ENCODE data around the gene AVL9.
"Not testable (repeated sequence)": the region's sequence is repeated elsewhere in the genome, so short reads cannot be mapped to it uniquely, and the experiment has no call there.

Gene AVL9

DNA sequence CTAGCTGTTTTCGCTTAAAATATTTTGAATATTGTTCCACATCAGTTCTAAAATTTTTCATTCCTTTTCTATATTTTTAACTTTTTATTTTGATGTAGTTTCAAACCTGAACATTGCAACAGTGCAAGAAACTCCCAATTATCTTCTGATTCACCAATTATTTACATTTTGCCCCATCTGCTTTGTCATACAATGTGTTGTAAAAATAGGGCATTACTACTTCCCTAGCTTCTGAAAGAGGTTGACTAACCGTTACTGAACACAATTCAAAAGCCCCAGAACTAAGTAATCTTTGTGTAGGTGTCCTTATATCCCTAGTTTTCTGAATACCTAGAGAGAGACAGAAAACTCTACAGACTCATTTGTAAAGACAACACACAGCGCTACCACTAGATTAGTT lies 86.7 kb downstream of the AVL9 start:
- H3K4me2 ChIP-seq = no peak overlapping the region

DNA sequence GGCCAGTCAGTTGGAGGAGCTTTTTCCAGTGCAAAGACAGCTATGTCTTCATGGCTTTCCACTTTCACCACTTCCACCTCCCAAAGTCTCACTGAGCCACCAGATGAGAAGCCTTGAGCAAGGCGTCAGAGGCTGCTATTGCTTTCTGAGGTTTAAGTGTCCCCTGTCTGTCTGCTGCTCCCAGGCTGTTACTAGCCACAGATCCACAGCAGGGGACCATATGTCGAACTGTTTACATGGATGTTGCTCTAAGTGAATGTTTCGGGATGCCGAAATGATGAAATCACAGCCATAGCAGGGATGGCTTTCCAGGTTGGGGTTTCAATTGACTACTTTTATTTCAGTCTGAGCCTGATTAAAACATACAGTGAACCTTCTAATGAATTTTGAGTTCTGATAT lies 88.5 kb downstream of the AVL9 start:
- Histone ChIP-seq H3K9ac (no peak overlapping the region), H3K9me3 (no peaks in the 10 kb centered on the region), H3K4me3 (no peak overlapping the region), H3K27ac (no peak overlapping the region), H3K4me2 (no peak overlapping the region), H3K4me1 (no peaks in the 10 kb centered on the region), H3K27me3 (no peaks in the 10 kb centered on the region), H4K20me1 (no peaks in the 10 kb centered on the region), H3K36me3 (peaks cover 82% of the 10 kb centered on the region)
- no peak for TF ChIP-seq Cebpa-rat (IDR thresholded peaks at IDR 0.05)

More for the DNA sequence above, 86.7 kb downstream of the AVL9 start:
- H3K27me3 ChIP-seq = no peaks in the 10 kb centered on the region
- H3K36me3 ChIP-seq = peaks cover 90% of the 10 kb centered on the region
- H3K4me3 ChIP-seq = no peak overlapping the region
- no peak overlapping the region for H3K27ac ChIP-seq
- no peaks in the 10 kb centered on the region for H3K4me1 ChIP-seq
- H3K9ac ChIP-seq = no peak overlapping the region
- no peaks in the 10 kb centered on the region for H4K20me1 ChIP-seq
- no peak for TF ChIP-seq Cebpa-rat (IDR thresholded peaks at IDR 0.05)
- H3K9me3 ChIP-seq = no peaks in the 10 kb centered on the region

DNA sequence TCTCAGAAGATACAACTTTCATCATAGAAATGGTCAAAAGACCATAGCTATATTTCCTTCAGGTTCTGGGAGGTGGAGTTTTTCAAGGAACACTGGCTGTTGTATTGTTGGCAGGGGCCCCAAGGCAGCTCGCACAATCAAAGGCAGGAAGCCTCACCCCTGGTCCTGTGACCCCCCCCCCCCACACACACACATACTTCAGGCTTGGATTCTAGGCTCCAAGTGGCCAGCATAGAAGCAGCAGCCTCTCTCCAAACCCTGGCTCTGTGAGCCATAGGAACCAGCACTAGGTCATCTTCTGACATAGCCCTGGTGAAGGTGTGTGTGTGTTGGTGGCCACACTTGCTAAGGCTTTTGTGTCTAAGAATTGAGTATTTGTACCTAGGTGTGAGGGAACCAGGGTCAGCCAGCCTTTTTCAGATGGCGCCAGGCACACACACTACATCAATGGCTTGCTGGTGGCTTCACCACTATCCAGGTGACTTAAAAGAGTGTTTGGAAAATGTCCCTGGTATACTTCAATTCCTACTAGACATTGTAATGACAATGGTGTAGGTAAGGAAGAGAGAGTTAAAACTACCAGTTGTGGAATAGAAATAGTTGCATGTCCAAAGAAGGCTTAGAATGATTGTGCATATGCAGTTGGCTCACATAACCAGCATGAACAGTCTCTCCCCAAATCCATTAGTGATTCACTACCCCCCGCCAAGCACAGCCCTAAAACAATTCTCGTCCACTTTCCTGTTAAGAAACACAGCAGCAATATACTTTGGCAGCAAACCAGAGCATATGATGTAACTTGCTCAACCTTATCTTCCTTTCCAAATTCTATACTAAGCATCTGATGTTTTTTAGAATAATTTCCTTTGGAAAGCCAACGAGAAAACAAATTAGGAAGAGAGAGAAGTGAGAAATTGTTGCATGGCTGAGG lies 91.3 kb downstream of the AVL9 start:
- Histone ChIP-seq H4K20me1 (no peaks in the 10 kb centered on the region), H3K4me1 (no peaks in the 10 kb centered on the region), H3K4me3 (no peak overlapping the region), H3K4me2 (no peak overlapping the region), H3K9ac (no peak overlapping the region), H3K9me3 (no peaks in the 10 kb centered on the region), H3K27ac (no peak overlapping the region), H3K27me3 (no peaks in the 10 kb centered on the region), H3K36me3 (peaks cover 74% of the 10 kb centered on the region)
- no peak for TF ChIP-seq Cebpa-rat (IDR thresholded peaks at IDR 0.05)

DNA sequence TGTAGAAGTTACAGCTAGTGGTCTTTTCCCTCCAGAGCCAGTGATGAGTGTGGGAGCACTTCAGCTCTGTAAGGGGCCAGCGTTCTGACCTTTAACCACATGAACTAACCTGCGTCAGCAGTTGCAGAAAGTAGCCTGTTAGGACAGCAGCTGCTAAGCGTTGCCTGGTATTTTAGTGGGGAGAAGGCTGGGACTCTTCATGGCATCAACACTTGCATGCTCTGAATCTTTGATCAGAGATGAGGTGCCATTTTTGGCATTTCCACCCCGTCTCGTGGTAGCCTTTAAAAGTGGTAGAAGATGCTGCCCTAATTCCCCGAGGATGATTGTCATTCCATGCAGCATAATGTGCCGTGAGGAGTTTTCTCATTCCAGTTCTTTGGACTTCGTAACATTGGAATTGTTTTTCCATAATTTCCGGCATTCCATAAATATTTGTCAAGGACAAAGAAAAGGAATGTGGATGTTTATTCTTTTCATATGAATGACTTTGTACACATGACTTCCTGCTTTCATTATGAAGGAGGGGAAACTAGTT lies 92.2 kb downstream of the AVL9 start:
- H3K4me1 ChIP-seq = no peaks in the 10 kb centered on the region
- H3K9me3 ChIP-seq = no peaks in the 10 kb centered on the region
- no peak overlapping the region for H3K4me3 ChIP-seq
- H3K27ac ChIP-seq = no peak overlapping the region
- no peaks in the 10 kb centered on the region for H4K20me1 ChIP-seq
- no peak overlapping the region for H3K4me2 ChIP-seq
- no peak overlapping the region for H3K9ac ChIP-seq
- no peaks in the 10 kb centered on the region for H3K27me3 ChIP-seq
- H3K36me3 ChIP-seq = peaks cover 65% of the 10 kb centered on the region
- TF ChIP-seq Cebpa-rat (IDR thresholded peaks at IDR 0.05) = no peak

DNA sequence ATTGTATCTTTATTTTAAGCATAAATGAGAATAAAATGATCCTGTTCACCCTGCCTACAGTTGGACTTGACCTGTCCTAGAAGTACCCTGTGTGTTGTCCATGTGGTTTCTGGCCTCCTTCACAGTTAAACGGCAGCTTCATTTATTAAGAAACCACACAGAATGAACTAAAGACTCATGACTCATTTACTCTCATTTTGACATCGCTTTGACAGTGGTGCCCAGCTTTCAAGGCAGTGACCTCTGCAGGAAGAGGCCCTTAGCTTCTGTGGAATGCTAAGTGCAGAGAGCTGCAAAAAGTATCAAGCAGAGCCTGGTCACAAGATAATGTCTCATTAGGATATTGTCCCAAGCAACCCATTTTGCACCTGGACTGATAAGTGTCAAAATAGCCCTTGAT lies 93.4 kb downstream of the AVL9 start:
- no peak overlapping the region for H3K27ac ChIP-seq
- no peak for TF ChIP-seq Cebpa-rat (IDR thresholded peaks at IDR 0.05)
- H3K9me3 ChIP-seq = no peaks in the 10 kb centered on the region
- H3K4me2 ChIP-seq = no peak overlapping the region
- no peak overlapping the region for H3K9ac ChIP-seq
- H3K4me1 ChIP-seq = no peaks in the 10 kb centered on the region
- peaks cover 53% of the 10 kb centered on the region for H3K36me3 ChIP-seq
- no peaks in the 10 kb centered on the region for H3K27me3 ChIP-seq
- no peak overlapping the region for H3K4me3 ChIP-seq
- H4K20me1 ChIP-seq = no peaks in the 10 kb centered on the region

- peaks cover 23% of the 10 kb centered on the region for H3K36me3 ChIP-seq
- no peak overlapping the region for H3K27ac ChIP-seq
- H3K4me3 ChIP-seq = no peak overlapping the region
- no peak overlapping the region for H3K9ac ChIP-seq
- no peaks in the 10 kb centered on the region for H3K27me3 ChIP-seq
- no peak overlapping the region for H3K4me2 ChIP-seq
- no peaks in the 10 kb centered on the region for H3K4me1 ChIP-seq
- no peaks in the 10 kb centered on the region for H4K20me1 ChIP-seq
- no peak for TF ChIP-seq Cebpa-rat (IDR thresholded peaks at IDR 0.05)
- no peaks in the 10 kb centered on the region for H3K9me3 ChIP-seq
Observed at GRCh38 chr7:32591938-32592337, 96.6 kb downstream of the AVL9 start.

- Histone ChIP-seq H3K4me1 (no peaks in the 10 kb centered on the region), H4K20me1 (no peaks in the 10 kb centered on the region), H3K36me3 (peaks cover 16% of the 10 kb centered on the region), H3K27me3 (no peaks in the 10 kb centered on the region), H3K4me2 (no peak overlapping the region), H3K9me3 (no peaks in the 10 kb centered on the region), H3K9ac (no peak overlapping the region), H3K27ac (no peak overlapping the region), H3K4me3 (no peak overlapping the region)
- no peak for TF ChIP-seq Cebpa-rat (IDR thresholded peaks at IDR 0.05)
Observed at GRCh38 chr7:32592701-32593100, 97.4 kb downstream of the AVL9 start.

DNA sequence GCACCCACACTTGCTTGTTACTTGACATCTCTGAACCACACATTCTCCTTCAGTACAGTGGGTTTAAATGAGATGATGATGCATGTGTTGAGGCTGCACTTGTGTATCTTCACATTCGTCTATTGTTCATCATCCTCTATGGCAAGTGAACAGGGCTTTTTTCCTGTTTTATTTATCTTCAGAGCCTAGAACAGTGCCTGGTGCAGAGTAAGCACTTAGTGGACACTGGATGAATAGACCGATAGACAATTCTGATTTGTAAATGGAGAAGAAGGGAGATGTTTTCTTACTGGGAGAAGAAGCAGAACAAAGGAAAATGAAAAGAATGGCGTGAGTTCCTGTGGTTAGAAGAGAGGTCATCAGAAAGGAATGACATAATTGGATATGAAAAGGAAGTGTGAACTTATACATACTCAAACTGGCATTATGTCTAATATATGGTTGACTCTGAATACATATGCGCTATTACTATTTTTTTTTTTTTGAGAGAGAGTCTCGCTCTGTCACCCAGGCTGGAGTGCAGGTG lies 99.7 kb downstream of the AVL9 start:
- Histone ChIP-seq H3K9ac (no peak overlapping the region), H3K4me1 (no peaks in the 10 kb centered on the region), H3K4me2 (no peak overlapping the region), H3K36me3 (peaks cover under 1% of the 10 kb centered on the region; the same call in 1 of the 2 replicates), H3K9me3 (no peaks in the 10 kb centered on the region), H3K27ac (no peak overlapping the region), H3K4me3 (no peak overlapping the region), H4K20me1 (no peaks in the 10 kb centered on the region), H3K27me3 (no peaks in the 10 kb centered on the region)
- TF ChIP-seq Cebpa-rat (IDR thresholded peaks at IDR 0.05) = no peak

- H3K27me3 ChIP-seq, H3K27ac ChIP-seq, H3K36me3 ChIP-seq, H3K9me3 ChIP-seq, H3K4me2 ChIP-seq, H3K4me1 ChIP-seq, H4K20me1 ChIP-seq, H3K9ac ChIP-seq, H3K4me3 ChIP-seq: not testable (repeated sequence)
Observed at GRCh38 chr7:32601196-32601595, 105.9 kb downstream of the AVL9 start.

- Histone ChIP-seq H3K9me3 (0 out of 2 replicates have a peak, but pooled peaks cover 6% of the 10 kb centered on the region), H3K4me3 (no peak overlapping the region), H3K9ac (no peak overlapping the region), H3K4me2 (no peak overlapping the region), H3K27me3 (no peaks in the 10 kb centered on the region), H3K4me1 (no peaks in the 10 kb centered on the region), H3K27ac (no peak overlapping the region), H4K20me1 (no peaks in the 10 kb centered on the region), H3K36me3 (no peaks in the 10 kb centered on the region)
- TF ChIP-seq Cebpa-rat (IDR thresholded peaks at IDR 0.05) = no peak
Observed at GRCh38 chr7:32602470-32602869, 107.2 kb downstream of the AVL9 start.

- H4K20me1 ChIP-seq, H3K9me3 ChIP-seq, H3K27me3 ChIP-seq, H3K4me2 ChIP-seq, H3K9ac ChIP-seq, H3K4me3 ChIP-seq, H3K36me3 ChIP-seq, H3K27ac ChIP-seq, H3K4me1 ChIP-seq: not testable (repeated sequence)
Observed at GRCh38 chr7:32603492-32603891, 108.2 kb downstream of the AVL9 start.

DNA sequence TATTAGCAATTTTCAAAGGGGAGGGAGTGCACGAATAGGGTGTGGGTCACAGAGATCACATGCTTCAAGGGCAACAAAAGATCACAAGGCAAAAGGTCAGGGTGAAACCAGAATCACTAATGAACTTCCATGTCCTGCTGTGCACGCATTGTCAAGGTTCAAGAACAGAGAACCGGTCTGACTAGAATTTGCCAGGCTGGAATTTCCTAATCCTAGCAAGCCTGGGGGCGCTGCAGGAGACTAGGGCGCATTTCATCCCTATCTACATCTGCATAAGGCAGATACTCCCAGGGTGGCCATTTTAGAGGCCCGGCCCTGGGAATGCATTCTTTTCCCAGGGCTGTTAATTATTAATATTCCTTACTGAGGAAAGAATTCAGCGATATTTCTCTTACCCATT lies 108.8 kb downstream of the AVL9 start:
- not testable (repeated sequence) for H3K27me3 ChIP-seq, H3K36me3 ChIP-seq, H3K4me1 ChIP-seq, H4K20me1 ChIP-seq, H3K9ac ChIP-seq, H3K9me3 ChIP-seq, H3K27ac ChIP-seq, H3K4me3 ChIP-seq, H3K4me2 ChIP-seq

All from BLaER1 (cell line).